ENCODE measurements around the gene TBC1D3B.

GRCh38 chr17:36203335-36203734 lies 26.9 kb upstream of the TBC1D3B start:
- TF ChIP-seq CTCF (IDR thresholded peaks at IDR 0.05) (no peak), POLR2A (IDR thresholded peaks at IDR 0.05) (no peak)

Data from testis (tissue), 2 donors.